GM12878 (cell line): Measurements from ENCODE around the gene DPEP1. TPM values are rescaled to one million over a fixed set of nuclear protein-coding genes. Genes with fewer than 3 reads are reported as not detected.

ENCODE experiments used
- ATAC-seq: fragments of 200-7000 bp; cut with Tn5 transposase; 3 replicates; pipeline ENCODE4 v1.9.1; 2020; ENCODE audit warnings: mild to moderate bottlenecking, moderate library complexity
- BruUV-seq: library from RNA; stranded (reverse); fragments of 400-500 nt; replicated peaks from 2 replicates; lab custom pipeline; 2021; lab: Mats Ljungman, UMichigan
- CTCF ChIA-PET: fragments of 300-600 bp; sonication (Branson Sonifier 250); formaldehyde crosslinking; extraction: SDS; loops from one replicate; lab custom pipeline; 2021; ENCODE audit warnings: inconsistent platforms; lab: Yijun Ruan, JAX
- POLR2A ChIA-PET: fragments of 350-600 bp; formaldehyde crosslinking; extraction: SDS; loops from one replicate; lab custom pipeline; 2021; ENCODE audit warnings: inconsistent platforms; lab: Charles Lee
- RAD21 ChIA-PET: fragments of 300-600 bp; sonication (Branson Sonifier 250); formaldehyde crosslinking; loops from one replicate; lab custom pipeline; 2023; ENCODE audit warnings: antibody characterized with exemption; ENCODE audit not compliant: unreplicated experiment; lab: Charles Lee
- SMC1A ChIA-PET: fragments of 300-600 bp; sonication (Branson Sonifier 250); formaldehyde crosslinking; loops from one replicate; lab custom pipeline; 2023; ENCODE audit not compliant: unreplicated experiment, uncharacterized antibody; lab: Charles Lee
- DNase-seq: peaks from one replicate; pipeline ENCODE4 v3.0.0-alpha.2; 2011; ENCODE audit warnings: low read depth, low spot score
- FAIRE-seq: peaks from 3 replicates; lab custom pipeline; 2011; peaks lifted over from hg19 to GRCh38; lab: Jason Lieb, UNC
- H2AFZ ChIP-seq: 2 replicates; pipeline ENCODE4 v1.6.0; 2011; ENCODE audit warnings: low read depth, low read length, control low read depth; ENCODE audit not compliant: control insufficient read depth
- H3K27ac ChIP-seq: 2 replicates; pipeline ENCODE4 v1.5.1; 2011; ENCODE audit warnings: control low read depth; ENCODE audit not compliant: control insufficient read depth, insufficient read depth
- H3K27me3 ChIP-seq, 2 experiments: replicated peaks in 1 of 2; 2 replicates each; pipeline versions ENCODE4 v1.6.0 to v1.6.1; 2011; ENCODE audit warnings: low read length in 1 of 2; ENCODE audit not compliant: control insufficient read depth in 2 of 2, insufficient read depth in 2 of 2
- H3K36me3 ChIP-seq, 2 experiments: 2 replicates each; pipeline ENCODE4 v1.5.1; 2011; ENCODE audit warnings: low read length in 1 of 2; ENCODE audit not compliant: control insufficient read depth in 2 of 2, insufficient read depth in 2 of 2
- H3K4me1 ChIP-seq: 2 replicates; pipeline ENCODE4 v1.6.1; 2011; ENCODE audit warnings: mild to moderate bottlenecking, low read length, moderate library complexity, mixed read lengths; ENCODE audit not compliant: control insufficient read depth, insufficient read depth
- H3K4me2 ChIP-seq: 2 replicates; pipeline ENCODE4 v1.6.0; 2011; ENCODE audit warnings: control low read depth; ENCODE audit not compliant: control insufficient read depth, insufficient read depth
- H3K4me3 ChIP-seq: fragments of 200-600 bp; sonication (generic); 2 replicates; pipeline ENCODE4 v1.5.1; 2016
- H3K79me2 ChIP-seq: 2 replicates; pipeline ENCODE4 v1.6.0; 2011; ENCODE audit warnings: low read length; ENCODE audit not compliant: control insufficient read depth, insufficient read depth
- H3K9ac ChIP-seq: 2 replicates; pipeline ENCODE4 v1.8.0; 2011; ENCODE audit warnings: low read length, control low read depth, mixed read lengths; ENCODE audit not compliant: control insufficient read depth, insufficient read depth
- H3K9me3 ChIP-seq: replicated peaks from 3 replicates; pipeline ENCODE4 v1.5.1; 2011; ENCODE audit warnings: mild to moderate bottlenecking, low read length; ENCODE audit not compliant: control insufficient read depth, insufficient read depth
- H4K20me1 ChIP-seq: 2 replicates; pipeline ENCODE4 v1.6.0; 2011; ENCODE audit not compliant: control insufficient read depth, insufficient read depth
- ASH2L ChIP-seq: fragments of 300-600, 200-600 bp; sonication (generic); IDR thresholded peaks from 2 replicates; pipeline ENCODE4 v1.6.1; 2017; ENCODE audit warnings: low read depth, mild to moderate bottlenecking, borderline replicate concordance
- BACH1 ChIP-seq: fragments of 450-650 bp; IDR thresholded peaks from 2 replicates; pipeline ENCODE4 v1.6.1; 2017; ENCODE audit warnings: mild to moderate bottlenecking, borderline replicate concordance
- BMI1 ChIP-seq: fragments of 450-650 bp; IDR thresholded peaks from 2 replicates; pipeline ENCODE4 v1.6.1; 2016; ENCODE audit warnings: mild to moderate bottlenecking, moderate library complexity, borderline replicate concordance
- EP300 ChIP-seq, 2 experiments: fragments of 150-350 bp in 1 of 2; IDR thresholded peaks; 2 replicates each; pipeline ENCODE4 v1.6.1; 2011 to 2012; ENCODE audit warnings: low read depth in 2 of 2, low read length in 2 of 2, borderline replicate concordance in 1 of 2, improper control_type of control experiment in 1 of 2, inconsistent platforms in 1 of 2; ENCODE audit not compliant: control insufficient read depth in 1 of 2
- FOS ChIP-seq: IDR thresholded peaks from 3 replicates; pipeline ENCODE4 v1.6.1; 2011; ENCODE audit warnings: borderline replicate concordance; ENCODE audit not compliant: insufficient read length; ENCODE audit errors: extremely low read depth
- HDAC6 ChIP-seq: fragments of 200-600 bp; sonication (generic); IDR thresholded peaks from one replicate; pipeline ENCODE4 v1.8.0; 2017; ENCODE audit warnings: antibody characterized with exemption; ENCODE audit not compliant: unreplicated experiment
- HDGF ChIP-seq: fragments of 450-650 bp; IDR thresholded peaks from 2 replicates; pipeline ENCODE4 v1.6.1; 2016; ENCODE audit warnings: antibody characterized with exemption
- IRF4 ChIP-seq: IDR thresholded peaks from 2 replicates; pipeline ENCODE4 v1.6.1; 2011; ENCODE audit warnings: low read depth, low read length
- MYB ChIP-seq: fragments of 150-350 bp; IDR thresholded peaks from 2 replicates; pipeline ENCODE4 v1.6.1; 2014; ENCODE audit warnings: mild to moderate bottlenecking, low read depth, low read length, borderline replicate concordance
- NFXL1 ChIP-seq: fragments of 450-650 bp; IDR thresholded peaks from 2 replicates; pipeline ENCODE4 v1.6.1; 2017; ENCODE audit warnings: antibody characterized with exemption, mild to moderate bottlenecking, borderline replicate concordance
- SP1 ChIP-seq: IDR thresholded peaks from one replicate; pipeline ENCODE4 v1.6.1; 2011; ENCODE audit warnings: low read depth, low read length
- TCF3 ChIP-seq: IDR thresholded peaks from 2 replicates; pipeline ENCODE4 v1.6.1; 2012; ENCODE audit warnings: low read depth, mild to moderate bottlenecking, low read length, borderline replicate concordance; ENCODE audit not compliant: insufficient read depth
- ZNF274 ChIP-seq: IDR thresholded peaks from one replicate; pipeline ENCODE4 v1.8.0; 2011; ENCODE audit not compliant: insufficient read length, insufficient read depth
- WGBS: methylation state at CpG from one replicate; pipeline ENCODE4 v1.1.6; 2016; ENCODE audit warnings: low lambda C conversion rate; ENCODE audit not compliant: insufficient replicate concordance, insufficient coverage; ENCODE audit errors: missing lambda C conversion rate; 5-methylcytosine and 5-hydroxymethylcytosine counted together
- in situ Hi-C: fragments of 300-500 bp; cut with MboI; formaldehyde crosslinking; loops from 9 replicates; pipeline ENCODE4 v1.14.3; 2018; ENCODE audit warnings: mixed read lengths
- intact Hi-C: fragments of 100-400 bp; cut with micrococcal nuclease; formaldehyde crosslinking; loops from one replicate; pipeline ENCODE4 v1.14.2; 2022; ENCODE audit not compliant: unreplicated experiment
- polyA plus RNA-seq, 11 experiments: library from polyadenylated mRNA; depleted of rRNA in 4 of 11; unstranded in 6 of 11; stranded (reverse) in 5 of 11; fragments of >200 nt; fragmentation: Nextera tagmentation in 4 of 11; fragmentation: Illumina TruSeq in 1 of 11; extraction: Ambion mirVana in 4 of 11; extraction: Trizol in 1 of 11; gene quantifications; 1 replicate in 1 of 11; 2 replicates in 10 of 11; pipeline versions ENCODE4 v1.2.1 to v1.2.3, GENCODE V29; 2011 to 2016; ENCODE audit warnings: inconsistent platforms in 2 of 11, missing spikeins in 2 of 11, low read depth in 1 of 11
- total RNA-seq, 4 experiments: library from RNA; depleted of rRNA in 3 of 4; stranded (reverse); fragments of >200 nt in 3 of 4; fragmentation: Illumina TruSeq in 1 of 4; extraction: Trizol in 1 of 4; gene quantifications; 2 replicates each; pipeline versions ENCODE4 v1.2.1 to v1.2.3, GENCODE V29; 2013 to 2021
- TF ChIP-seq, protein P1 (sequence below): fragments of 450-650 bp; IDR thresholded peaks from 2 replicates; pipeline ENCODE4 v1.6.1; 2017; ENCODE audit warnings: mild to moderate bottlenecking, low read depth, inconsistent platforms; ENCODE audit not compliant: poor library complexity, severe bottlenecking
- TF ChIP-seq, protein P2 (sequence below): fragments of 150-350 bp; IDR thresholded peaks from 2 replicates; pipeline ENCODE4 v1.6.1; 2014; ENCODE audit warnings: mild to moderate bottlenecking, low read depth, low read length
- TF ChIP-seq, protein P3 (sequence below): IDR thresholded peaks from 2 replicates; pipeline ENCODE4 v1.6.1; 2011; ENCODE audit warnings: borderline replicate concordance, low read depth, mild to moderate bottlenecking, moderate library complexity, low read length; ENCODE audit not compliant: insufficient read depth, poor library complexity, severe bottlenecking

Gene DPEP1
- total and polyA plus RNA-seq, 10 of the 15 experiments (the other 5 are each of a cell fraction or from before 2014, with no cell fraction given): not detected

DNA sequence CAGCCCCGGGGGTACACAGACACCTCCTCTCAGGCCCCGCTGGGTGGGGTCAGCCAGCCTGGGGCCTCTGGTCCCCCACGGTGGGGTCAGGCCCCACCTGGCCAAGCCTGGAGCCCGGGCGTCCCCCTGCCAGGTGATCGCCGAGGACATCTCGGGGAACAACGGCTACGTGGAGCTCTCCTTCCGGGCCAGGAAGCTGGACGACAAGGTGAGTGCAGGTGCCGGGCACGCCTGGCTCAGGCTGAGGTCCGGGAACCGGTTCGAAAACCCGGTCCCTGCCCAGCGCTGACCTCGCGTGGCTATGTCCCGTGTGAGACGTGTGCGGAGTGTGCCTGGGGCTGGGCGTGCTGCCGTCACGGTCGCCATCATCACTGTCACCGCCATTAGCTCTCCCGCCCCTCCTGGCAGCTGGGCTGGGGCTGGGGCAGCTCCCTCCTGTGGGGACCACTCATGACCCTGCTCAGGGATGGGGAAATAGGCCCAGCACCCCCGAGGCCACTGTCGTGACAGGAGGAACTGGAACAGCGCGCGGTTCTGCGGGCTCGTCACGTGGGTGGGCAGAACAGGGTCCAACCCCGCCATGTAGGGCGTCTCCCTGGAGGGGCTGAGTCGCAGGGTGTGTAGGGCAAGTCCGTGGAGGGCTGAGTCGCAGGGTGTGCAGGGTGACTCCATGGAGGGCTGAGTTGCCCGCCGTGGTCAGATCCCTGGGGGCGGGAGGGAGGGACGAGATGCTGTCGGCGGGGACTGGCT is 29.4 kb upstream of the DPEP1 start (continued):
- TF ChIP-seq ASH2L (no peak), BACH1 (no peak), BMI1 (no peak)

DNA sequence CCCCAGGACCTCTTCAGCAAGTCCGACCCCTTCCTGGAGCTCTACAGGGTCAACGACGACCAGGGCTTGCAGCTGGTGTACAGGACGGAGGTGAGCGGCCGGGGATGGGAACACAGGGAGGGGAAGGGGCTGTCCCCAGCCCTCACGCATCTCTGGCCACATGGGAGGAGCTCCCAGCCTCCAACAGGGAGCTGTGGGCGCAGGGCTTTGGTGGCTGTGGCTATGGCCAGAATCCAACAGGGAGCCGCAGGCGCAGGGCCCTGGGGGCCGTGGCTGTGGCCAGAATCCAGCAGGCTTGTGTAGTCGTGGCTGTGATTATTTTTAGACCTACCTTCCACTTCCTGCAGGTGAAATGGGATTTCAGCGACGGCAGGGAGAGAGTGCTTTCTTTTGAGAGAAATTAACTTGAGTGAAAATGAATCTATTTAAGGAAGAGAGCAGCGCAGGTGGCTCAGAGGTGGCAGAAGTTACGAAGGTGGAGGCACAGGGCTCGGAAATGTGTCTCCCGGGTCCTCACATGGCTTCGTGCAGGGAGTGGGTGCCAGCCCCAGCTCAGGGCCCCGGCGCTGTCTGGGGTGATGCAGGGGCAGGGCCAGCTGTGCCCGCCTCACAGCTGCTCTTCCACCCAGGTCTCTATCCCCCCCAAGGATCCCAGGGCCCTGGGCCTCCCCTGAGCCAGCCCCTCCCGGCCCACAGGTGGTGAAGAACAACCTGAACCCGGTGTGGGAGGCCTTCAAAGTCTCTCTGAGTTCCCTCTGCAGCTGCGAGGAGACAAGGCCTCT is 28.5 kb upstream of the DPEP1 start:
- Histone ChIP-seq H3K4me1 (no peaks in the 10 kb centered on the region), H3K4me3 (no peak overlapping the region), H3K9ac (no peak overlapping the region), H3K27me3 (no peaks in the 10 kb centered on the region), H3K79me2 (no peaks in the 10 kb centered on the region), H3K4me2 (no peak overlapping the region), H3K36me3 (no peaks in the 10 kb centered on the region), H3K27ac (no peak overlapping the region), H3K9me3 (no peaks in the 10 kb centered on the region), H2AFZ (no peak overlapping the region), H4K20me1 (no peaks in the 10 kb centered on the region)
- DNase-seq: no peak
- intact Hi-C loops: no loop called here
- SMC1A ChIA-PET: no interaction called here
- CTCF ChIA-PET: no interaction called here
- in situ Hi-C loops: no loop called here
- POLR2A ChIA-PET: no interaction called here
- ATAC-seq: no peak
- no peak for FAIRE-seq
- WGBS: 28% methylated on average over 25 of the region's 25 CpGs
- RAD21 ChIA-PET: no interaction called here
- no TSS peak for BruUV-seq
- no peak for TF ChIP-seq BACH1
- no peak for TF ChIP-seq FOS
- no peak for TF ChIP-seq NFXL1
- no peak for TF ChIP-seq IRF4
- TF ChIP-seq, protein P1, sequence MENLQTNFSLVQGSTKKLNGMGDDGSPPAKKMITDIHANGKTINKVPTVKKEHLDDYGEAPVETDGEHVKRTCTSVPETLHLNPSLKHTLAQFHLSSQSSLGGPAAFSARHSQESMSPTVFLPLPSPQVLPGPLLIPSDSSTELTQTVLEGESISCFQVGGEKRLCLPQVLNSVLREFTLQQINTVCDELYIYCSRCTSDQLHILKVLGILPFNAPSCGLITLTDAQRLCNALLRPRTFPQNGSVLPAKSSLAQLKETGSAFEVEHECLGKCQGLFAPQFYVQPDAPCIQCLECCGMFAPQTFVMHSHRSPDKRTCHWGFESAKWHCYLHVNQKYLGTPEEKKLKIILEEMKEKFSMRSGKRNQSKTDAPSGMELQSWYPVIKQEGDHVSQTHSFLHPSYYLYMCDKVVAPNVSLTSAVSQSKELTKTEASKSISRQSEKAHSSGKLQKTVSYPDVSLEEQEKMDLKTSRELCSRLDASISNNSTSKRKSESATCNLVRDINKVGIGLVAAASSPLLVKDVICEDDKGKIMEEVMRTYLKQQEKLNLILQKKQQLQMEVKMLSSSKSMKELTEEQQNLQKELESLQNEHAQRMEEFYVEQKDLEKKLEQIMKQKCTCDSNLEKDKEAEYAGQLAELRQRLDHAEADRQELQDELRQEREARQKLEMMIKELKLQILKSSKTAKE: no peak
- TF ChIP-seq, protein P2, sequence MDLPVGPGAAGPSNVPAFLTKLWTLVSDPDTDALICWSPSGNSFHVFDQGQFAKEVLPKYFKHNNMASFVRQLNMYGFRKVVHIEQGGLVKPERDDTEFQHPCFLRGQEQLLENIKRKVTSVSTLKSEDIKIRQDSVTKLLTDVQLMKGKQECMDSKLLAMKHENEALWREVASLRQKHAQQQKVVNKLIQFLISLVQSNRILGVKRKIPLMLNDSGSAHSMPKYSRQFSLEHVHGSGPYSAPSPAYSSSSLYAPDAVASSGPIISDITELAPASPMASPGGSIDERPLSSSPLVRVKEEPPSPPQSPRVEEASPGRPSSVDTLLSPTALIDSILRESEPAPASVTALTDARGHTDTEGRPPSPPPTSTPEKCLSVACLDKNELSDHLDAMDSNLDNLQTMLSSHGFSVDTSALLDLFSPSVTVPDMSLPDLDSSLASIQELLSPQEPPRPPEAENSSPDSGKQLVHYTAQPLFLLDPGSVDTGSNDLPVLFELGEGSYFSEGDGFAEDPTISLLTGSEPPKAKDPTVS: no peak
- TF ChIP-seq, protein P3, sequence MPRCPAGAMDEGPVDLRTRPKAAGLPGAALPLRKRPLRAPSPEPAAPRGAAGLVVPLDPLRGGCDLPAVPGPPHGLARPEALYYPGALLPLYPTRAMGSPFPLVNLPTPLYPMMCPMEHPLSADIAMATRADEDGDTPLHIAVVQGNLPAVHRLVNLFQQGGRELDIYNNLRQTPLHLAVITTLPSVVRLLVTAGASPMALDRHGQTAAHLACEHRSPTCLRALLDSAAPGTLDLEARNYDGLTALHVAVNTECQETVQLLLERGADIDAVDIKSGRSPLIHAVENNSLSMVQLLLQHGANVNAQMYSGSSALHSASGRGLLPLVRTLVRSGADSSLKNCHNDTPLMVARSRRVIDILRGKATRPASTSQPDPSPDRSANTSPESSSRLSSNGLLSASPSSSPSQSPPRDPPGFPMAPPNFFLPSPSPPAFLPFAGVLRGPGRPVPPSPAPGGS: no peak
- TF ChIP-seq ZNF274: no peak
- TF ChIP-seq HDAC6: no peak
- no peak for TF ChIP-seq HDGF
- no peak for TF ChIP-seq SP1
- no peak for TF ChIP-seq TCF3
- no peak for TF ChIP-seq MYB
- TF ChIP-seq EP300 (IDR thresholded peaks at IDR 0.05; ENCODE audit: borderline replicate concordance in 1 of 2, control insufficient read depth in 1 of 2, low read depth in 2 of 2, low read length in 2 of 2): no peak
